HG03460 (cell line): Measurements from ENCODE around the gene CMSS1.

Experiments
- ATAC-seq: cut with Tn5 transposase; IDR thresholded peaks from one replicate; pipeline ENCODE4 v1.9.1; 2021; ENCODE audit not compliant: unreplicated experiment

Gene CMSS1

GRCh38 chr3:99957151-99957796, 139.6 kb downstream of the CMSS1 start:
- ATAC-seq = no peak

- no peak for ATAC-seq
Observed at GRCh38 chr3:99958222-99958912, 140.7 kb downstream of the CMSS1 start.

DNA sequence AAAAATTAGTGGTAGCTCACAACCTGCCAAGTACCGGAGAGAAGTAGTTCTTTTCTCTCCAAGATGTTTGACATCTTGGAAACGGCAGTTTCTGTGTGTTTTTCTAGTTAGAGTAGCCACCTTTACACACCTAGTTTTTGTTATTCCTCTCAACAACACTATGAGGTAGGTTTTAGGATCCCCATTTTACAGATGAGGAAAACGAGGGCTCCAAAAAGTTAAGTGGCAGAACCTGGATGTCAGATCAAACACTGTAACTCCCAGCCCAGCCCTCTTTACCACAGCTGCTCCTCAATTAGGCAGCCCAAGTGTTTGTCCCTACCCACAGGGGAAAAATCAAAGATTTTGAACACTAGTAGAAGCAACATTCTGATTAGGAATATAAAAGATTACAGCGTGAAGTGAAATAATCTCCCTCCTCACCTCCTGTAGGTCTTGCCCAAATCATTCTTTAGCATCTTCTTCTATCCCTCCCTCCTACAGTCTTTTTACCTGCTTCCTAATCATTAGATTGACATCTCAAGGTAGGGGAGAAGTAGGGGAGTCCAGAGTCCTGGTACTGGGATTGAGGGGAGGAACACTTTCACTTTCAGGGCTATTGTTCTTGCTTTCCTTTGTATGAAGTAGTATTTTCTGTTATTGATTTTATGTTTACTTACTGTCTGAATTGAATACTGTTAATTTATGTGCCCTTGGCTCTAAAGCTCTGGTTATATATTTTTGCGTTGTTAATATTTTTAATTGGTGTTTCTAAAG, 142.6 kb downstream of the CMSS1 start:
- no peak for ATAC-seq

GRCh38 chr3:99960941-99961340, 143.3 kb downstream of the CMSS1 start:
- no peak for ATAC-seq

DNA sequence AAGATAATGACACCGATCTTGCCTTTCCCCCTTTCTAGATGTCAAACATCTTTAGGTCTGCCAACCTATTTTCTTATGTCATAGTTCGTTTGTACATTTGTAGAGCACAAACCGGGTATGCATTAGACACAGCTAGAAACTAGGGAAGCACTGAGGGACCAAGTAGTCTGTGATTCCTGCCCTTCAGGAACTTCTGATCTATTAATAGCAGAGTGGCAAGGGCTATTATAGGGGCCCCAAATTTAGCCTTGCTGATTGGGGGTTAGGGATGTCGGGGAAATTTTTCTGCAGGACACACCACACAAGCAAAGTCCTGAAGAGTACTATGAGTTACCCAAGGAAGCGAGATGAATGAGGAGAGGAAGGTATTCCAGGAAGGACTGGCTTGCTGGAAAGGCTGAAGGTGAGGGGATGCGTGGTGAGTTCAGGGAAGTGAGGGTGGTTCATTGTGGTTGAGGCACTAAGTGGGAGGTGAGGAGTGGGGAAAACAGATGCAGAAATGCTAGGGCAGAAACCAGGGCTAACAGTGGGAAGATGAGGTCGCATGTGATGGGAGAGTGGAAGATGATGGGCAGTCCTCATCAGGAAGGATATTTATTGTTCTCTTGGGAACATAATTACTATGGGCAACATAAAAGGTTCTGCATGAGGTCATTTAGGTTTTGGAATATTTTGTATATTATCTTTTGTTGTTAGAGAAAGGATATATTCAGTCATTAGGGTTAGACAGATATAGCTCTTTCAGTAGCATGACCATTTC, 144.3 kb downstream of the CMSS1 start:
- ATAC-seq = no peak

- ATAC-seq = no peak
Observed at GRCh38 chr3:99962703-99963102, 145.0 kb downstream of the CMSS1 start.

- no peak for ATAC-seq
Observed at GRCh38 chr3:99965077-99965476, 147.4 kb downstream of the CMSS1 start.

DNA sequence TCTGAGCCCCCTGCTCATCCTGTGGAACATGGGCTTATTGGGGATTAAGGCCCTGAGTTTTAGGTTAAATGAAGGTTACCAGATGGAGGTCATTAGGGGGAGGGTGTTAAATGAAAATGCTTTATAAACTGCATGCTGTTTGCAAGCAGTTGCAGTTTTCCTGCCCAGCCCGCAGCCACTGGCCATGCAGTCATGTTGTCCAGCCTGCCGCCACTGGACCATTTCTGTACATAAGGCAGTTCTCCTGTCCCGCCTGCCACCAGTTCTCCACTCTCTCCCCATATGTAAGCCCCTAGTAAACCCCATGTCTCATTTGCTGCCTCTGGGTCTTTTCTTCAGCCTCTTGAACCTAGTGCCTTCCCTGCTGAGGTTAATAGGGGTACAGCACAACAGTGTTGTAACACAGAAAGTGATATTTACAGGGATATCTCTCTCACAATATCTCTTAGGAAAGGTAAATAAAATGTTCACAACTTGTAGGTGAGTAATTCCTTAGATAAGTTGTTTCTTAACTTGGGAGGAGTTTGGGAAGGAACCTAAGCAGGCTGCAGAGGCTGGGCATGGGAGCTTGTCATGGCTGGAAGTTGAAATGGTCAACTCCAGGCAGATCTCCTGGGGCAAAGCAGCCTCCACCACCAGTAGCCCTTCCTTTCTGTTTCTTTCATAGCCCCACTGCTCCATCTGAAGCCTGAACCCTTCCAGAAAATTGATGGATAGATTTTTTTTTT, 148.2 kb downstream of the CMSS1 start:
- ATAC-seq = no peak

DNA sequence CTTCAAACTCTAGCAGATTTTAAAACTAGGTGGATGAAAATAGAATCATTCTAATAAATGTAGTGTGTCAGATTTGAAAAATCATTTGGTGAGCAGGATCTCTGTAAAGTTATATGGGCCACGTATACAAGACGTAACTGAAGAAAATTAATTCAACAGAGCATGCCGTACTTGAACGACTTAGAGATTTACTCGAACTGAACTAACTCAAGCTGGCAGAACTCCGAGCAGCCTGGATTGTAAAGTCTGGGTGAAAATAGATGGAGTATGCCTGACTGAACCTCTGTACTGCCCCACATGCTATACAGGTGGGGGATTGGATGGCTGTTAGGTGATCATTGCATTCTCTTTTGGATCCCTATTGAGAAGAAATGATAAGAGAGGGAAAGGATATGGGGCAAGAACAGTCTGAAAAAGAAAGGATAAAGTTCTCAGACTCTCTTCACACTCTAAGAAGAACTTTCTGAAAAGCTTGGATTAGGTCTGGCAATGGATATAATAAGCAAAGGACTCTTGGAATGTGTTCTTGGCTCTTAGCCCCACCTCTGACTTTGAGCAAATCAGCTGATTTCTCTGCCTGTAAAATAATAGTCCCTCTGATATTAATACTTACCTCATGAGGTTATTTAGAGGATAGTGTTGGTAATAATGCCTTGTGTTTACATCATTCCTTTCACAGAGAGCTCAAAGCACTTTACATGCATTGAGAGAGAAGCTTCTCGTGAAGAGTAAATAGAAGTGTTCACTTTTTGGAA, 149.2 kb downstream of the CMSS1 start:
- ATAC-seq = no peak

- ATAC-seq = no peak
Observed at GRCh38 chr3:99967796-99968195, 150.1 kb downstream of the CMSS1 start.

DNA sequence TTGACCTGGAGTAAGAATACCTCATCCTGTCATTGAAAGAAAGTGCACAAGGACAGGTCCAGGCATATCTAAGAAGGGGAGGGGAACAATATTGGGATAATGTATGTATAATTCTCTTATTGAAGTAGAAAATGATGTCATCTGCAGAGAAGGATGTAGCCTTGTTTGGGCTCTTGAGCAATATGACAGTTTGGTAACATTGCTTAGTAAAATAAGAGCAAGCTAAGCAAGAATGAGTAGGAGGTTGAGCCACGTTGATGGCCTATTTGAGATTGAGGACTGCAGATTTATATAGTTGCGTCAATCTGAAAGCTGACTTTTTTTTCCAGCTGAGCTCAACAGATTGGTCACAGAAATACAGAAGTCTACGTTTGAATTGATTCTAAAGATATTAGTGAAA, 151.5 kb downstream of the CMSS1 start:
- no peak for ATAC-seq

DNA sequence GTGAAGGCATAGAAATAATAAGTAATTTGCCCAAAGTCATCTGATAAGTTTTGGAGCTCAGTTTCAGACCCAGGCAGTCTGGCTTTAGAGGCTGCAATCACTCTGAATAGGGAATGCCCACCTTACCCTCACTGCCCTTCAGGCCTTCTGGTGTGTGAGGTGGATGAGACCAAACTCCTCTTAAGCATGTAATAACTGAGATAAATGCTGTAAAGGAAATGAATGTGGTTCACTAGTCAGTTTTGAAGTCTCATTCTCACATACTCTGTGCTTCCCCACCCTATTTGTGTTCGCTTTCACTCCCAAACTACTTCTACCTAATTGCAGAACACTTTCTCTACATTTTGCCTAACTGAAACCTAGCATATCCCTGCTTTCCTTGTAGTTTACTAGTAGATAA, 152.5 kb downstream of the CMSS1 start:
- peak; percentile 98 for ATAC-seq

GRCh38 chr3:99971761-99972160, 154.1 kb downstream of the CMSS1 start:
- ATAC-seq = no peak

DNA sequence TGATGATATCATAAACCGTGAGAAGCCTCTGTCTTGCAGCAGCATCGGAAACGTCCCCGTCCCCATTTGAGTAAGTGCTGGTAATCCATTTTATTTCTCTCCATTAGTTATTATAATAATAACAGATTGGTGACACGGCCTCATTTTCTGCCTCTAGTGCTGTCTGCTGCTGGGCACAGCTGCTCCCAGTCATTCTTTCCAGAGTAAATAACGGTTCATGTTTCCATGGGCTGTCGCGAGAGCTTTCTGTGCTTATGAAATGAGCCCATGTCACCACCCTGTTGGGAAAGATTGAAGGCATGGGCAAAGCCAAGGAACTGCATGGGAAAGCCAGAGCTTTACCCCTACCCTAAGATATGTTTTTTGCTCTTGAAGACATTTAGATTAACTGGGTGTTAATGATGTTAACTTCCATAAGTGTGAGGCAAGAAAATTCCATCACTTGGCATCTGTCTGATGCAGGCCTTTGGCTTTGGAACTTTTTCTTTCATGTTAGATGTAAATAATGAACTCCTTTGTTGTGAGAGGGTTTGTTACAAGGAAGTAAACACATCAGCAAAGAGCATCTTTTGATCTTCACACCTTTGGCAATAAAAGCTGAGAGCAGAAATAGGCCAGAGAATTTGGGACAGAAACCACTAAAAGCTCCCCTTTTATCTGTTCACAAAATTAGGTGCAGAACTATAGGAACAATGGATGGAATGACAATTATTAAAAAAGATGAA, 154.9 kb downstream of the CMSS1 start:
- ATAC-seq = no peak

DNA sequence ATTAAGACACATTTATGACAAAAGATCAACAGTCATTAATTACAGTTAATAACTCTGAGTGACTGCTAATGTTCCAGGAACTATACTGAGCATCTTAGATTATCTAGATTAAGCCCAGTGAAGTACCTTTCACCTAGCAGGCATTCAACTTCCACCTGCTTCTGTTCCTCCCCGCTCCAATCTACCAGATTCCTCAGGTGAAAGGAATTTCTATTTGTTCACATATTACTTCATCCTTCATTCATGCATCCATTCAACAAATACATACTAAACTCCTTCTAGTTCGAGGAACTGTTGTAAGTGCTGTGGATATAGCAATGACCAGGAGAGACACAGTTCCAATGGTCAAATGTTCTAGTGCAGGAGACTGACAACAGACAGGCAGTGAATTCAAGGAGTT, 157.3 kb downstream of the CMSS1 start:
- no peak for ATAC-seq

DNA sequence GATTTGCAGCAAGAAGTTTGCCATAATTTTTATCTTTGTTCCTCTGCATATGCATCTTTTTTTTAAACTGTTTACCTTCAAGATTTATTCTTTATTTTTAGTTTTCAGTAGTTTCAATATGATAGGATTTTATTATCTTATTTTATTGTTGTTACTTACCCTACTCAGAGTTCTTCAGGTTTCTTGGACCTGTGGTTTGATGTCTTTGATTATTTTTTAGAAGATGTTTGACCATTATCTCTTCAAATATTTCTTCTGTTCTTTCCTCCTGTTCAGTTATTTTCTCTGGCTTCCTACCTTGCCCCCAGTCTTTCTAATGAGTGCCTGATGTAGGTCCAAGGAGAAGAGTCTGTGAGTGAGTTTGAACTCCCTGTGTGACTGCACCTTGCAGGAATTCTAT, 158.9 kb downstream of the CMSS1 start:
- ATAC-seq = no peak

- ATAC-seq = no peak
Observed at GRCh38 chr3:99978221-99978620, 160.6 kb downstream of the CMSS1 start.

- no peak for ATAC-seq
Observed at GRCh38 chr3:99980606-99981005, 162.9 kb downstream of the CMSS1 start.

DNA sequence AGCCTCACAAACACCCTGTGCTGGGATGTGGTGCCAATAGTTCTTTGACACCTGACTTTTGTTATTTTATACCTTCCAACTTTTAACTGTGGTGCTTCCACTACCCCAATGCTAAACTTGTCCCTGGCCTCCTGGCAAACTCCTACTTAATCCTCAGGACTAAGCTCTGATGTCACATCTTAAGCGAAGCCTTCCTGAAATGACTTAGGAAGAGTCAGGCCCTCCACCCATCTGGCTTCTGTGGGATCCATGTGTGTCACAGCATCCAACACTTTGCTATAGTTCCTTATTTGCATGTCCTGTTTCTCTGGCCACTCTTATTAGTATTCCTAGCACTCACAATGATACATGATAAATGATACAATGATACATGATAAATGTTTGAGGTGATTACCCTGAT, 163.5 kb downstream of the CMSS1 start:
- ATAC-seq = no peak
